Epidermal melanocyte (primary cell): Measurements from ENCODE around the gene TTC9C.
"Not testable (repeated sequence)": the region's sequence is repeated elsewhere in the genome, so short reads cannot be mapped to it uniquely, and the experiment has no call there.

Experiments
- DNase-seq: peaks from one replicate; pipeline ENCODE4 v3.0.0; 2011; ENCODE audit warnings: low spot score; ENCODE audit not compliant: insufficient read length

The TTC9C gene

GRCh38 chr11:62709247-62710000 is 18.9 kb upstream of the TTC9C start:
- peak; percentile 92 for DNase-seq

- no peak for DNase-seq
These were observed 18.3 kb upstream of the TTC9C start for GRCh38 chr11:62710001-62710345.

- no peak for DNase-seq
These were observed 15.9 kb upstream of the TTC9C start for GRCh38 chr11:62712276-62712812.

GRCh38 chr11:62712861-62713260 is 15.4 kb upstream of the TTC9C start:
- no peak for DNase-seq

GRCh38 chr11:62713343-62713742 is 14.9 kb upstream of the TTC9C start:
- DNase-seq = no peak

GRCh38 chr11:62715150-62716130 is 12.8 kb upstream of the TTC9C start:
- DNase-seq = no peak

- DNase-seq = no peak
These were observed 12.1 kb upstream of the TTC9C start for GRCh38 chr11:62716206-62716605.

- no peak for DNase-seq
These were observed 11.5 kb upstream of the TTC9C start for GRCh38 chr11:62716816-62717215.

GRCh38 chr11:62719302-62719978 is 8.8 kb upstream of the TTC9C start:
- DNase-seq = no peak

GRCh38 chr11:62721994-62722393 is 6.3 kb upstream of the TTC9C start:
- DNase-seq = no peak

GRCh38 chr11:62724171-62724570 is 4.1 kb upstream of the TTC9C start:
- DNase-seq = no peak

GRCh38 chr11:62725646-62726045 is 2.6 kb upstream of the TTC9C start:
- no peak for DNase-seq

GRCh38 chr11:62726156-62726914 is 2.0 kb upstream of the TTC9C start:
- DNase-seq = no peak

- no peak for DNase-seq
These were observed 1.4 kb upstream of the TTC9C start for GRCh38 chr11:62726915-62727164.

- DNase-seq = peak; percentile 92
These were observed 968 bp upstream of the TTC9C start, which contains the start of gene HNRNPUL2 for GRCh38 chr11:62727165-62727871. Gene HNRNPUL2 (minus strand): TSS chr11:62727457. CDS start chr11:62727156, 301 bp downstream.

- peak; percentile 86 for DNase-seq
These were observed 465 bp upstream of the TTC9C start for GRCh38 chr11:62727872-62728170.

GRCh38 chr11:62730076-62730475 is 1.8 kb downstream of the TTC9C start:
- not testable (repeated sequence) for DNase-seq

- DNase-seq = no peak
These were observed 4.5 kb downstream of the TTC9C start for GRCh38 chr11:62732830-62733229.

GRCh38 chr11:62737196-62737595 is 8.9 kb downstream of the TTC9C start:
- DNase-seq = no peak

- peak; percentile 68 for DNase-seq
These were observed 19.3 kb downstream of the TTC9C start for GRCh38 chr11:62747475-62748160.
